ENCODE results near the gene GID8.
"Not testable (repeated sequence)": the region's sequence is repeated elsewhere in the genome, so short reads cannot be mapped to it uniquely, and the experiment has no call there.

GID8 gene

DNA sequence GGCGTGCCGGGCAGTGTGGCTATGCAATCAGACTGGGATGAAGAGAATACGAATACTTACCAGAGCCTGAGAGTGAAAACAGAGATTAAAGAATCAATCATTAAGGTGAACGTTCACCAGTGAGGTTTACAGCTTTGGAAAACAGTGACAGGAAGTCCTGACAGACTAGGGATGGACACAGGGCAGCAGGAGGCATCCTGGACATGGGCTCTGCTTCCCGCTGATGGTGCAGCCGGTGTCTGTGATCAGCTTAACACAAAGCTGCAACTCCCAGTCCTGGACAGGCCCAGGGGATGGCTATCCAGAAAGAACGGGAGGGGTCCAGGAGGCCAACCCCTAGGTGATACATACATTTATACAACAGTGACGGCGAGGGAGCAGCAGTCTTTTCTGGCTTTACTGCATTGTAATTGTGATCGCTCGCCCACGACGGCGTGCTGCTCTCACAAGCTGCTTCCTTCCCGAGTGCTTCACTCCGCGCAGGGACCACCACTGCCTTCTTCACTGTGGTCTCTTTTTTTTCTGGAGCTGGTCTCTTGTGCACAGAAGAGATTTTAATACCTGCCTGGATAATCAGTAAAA lies 32.3 kb upstream of the GID8 start:
- no peak for FAIRE-seq

DNA sequence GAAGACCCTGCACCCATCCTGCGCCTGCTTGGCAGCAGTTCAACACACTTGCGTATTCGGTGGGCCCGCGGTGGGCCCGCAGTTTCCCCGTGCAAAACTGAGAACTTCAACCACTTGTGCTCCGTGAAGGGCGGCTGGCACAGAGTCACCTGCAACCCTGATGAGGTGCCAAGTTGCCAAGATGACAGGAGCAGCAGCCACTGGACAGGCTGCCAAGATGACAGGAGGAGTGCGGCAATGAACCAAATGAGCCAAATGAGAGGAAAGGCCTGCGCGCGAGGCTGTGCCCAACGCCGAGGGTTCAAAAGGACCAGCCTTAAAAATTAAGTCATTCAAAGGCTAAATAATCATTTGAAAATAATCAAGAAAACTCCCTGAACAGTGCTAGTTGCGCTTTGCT lies 31.7 kb upstream of the GID8 start:
- no peak for FAIRE-seq

DNA sequence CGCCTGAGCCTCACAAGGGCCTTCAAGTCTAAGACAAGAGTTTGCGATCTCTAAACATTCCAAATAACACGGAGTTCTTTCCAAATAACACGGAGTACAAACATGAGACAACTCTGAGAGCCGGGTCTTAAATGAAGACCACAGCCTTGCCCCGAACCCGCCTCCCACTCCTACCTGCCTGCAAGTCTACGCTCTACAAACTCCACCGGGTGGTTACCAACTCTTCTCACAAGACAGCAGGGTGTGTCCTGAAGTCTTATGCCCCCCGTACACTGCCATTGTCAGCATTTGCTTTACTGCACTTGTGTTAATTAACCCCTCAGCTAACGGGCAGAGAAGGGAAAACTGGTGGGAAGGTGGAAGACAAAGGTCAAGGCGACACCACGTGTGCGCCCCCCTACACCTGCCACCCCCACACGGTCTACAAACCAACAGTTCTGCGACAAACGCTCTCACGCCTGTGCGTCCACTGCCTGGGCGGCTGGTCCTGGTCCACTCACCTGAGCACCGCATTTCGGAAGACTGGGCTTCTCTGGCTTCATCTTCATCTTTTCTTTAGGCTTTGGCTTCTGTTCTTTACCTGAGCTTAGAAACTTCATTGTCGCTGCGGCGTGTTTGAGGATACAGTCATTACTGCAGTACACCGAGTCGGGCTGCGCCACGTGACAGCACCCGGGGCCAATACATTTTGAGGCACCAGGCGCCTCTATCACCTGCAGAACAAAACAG lies 31.1 kb upstream of the GID8 start:
- FAIRE-seq = no peak

GRCh38 chr20:62907384-62908317 lies 30.3 kb upstream of the GID8 start:
- FAIRE-seq = no peak

GRCh38 chr20:62908971-62909791 lies 28.8 kb upstream of the GID8 start:
- FAIRE-seq = no peak

DNA sequence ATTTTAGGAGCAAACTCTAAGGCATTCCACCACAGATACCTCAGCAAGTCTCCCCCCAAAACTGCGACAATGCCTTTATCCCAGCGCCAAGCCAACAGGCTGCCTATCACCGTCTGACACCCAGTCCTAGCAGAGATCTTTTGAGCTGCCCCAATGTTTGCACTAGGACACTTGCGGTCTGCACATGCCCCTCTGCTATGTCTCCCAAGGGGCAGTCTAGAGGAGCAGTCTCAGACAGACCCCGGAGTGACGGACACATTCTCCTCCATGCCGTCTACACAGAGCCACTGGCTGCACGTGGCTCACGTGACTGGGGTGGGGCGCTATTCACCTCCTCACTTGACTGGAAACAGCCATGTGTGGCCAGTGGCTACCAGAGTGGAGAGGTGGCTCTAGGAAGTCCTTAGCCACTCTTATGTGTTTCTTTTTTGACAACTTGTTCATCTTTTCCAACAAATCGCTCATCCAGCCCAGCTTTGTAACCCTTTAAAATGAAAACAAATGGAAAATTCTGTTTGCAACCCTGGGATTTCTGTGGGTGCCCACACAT lies 27.7 kb upstream of the GID8 start:
- no peak for FAIRE-seq

DNA sequence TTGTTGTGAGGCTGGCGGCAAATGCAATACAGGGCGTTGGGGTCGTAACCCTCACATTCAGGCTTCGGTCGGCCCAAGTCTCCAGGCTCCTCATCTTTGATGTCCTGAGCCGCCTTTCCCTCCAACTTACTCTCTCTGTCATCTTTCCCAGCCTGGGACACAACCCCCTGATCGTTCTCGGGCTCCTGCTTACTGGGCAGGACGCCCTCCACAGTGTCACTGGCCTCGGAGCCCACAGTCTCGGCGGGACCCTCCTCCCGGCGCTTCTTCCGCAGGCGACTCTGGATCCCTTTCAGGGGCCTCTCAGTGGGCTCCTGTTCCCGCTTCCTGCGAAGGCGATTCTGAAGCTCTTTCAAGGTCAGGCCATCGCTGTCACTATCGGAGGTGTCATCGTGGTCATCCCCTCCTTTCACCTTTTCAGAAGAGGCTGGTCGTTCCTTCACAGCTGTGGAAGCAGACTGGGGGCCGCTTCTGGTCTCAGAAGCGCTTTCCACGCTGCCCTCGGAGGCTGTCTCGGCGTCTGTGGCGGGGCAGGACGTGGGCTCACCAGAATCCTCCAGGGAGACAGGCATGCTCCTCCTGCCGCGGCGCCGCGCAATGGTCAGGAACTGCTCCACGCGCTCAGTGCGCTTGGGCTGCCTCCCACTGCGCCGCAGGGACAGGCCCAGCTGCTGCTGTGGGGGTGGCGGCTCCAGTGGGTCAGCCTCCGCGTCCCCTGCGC lies 27.0 kb upstream of the GID8 start:
- no peak for FAIRE-seq

DNA sequence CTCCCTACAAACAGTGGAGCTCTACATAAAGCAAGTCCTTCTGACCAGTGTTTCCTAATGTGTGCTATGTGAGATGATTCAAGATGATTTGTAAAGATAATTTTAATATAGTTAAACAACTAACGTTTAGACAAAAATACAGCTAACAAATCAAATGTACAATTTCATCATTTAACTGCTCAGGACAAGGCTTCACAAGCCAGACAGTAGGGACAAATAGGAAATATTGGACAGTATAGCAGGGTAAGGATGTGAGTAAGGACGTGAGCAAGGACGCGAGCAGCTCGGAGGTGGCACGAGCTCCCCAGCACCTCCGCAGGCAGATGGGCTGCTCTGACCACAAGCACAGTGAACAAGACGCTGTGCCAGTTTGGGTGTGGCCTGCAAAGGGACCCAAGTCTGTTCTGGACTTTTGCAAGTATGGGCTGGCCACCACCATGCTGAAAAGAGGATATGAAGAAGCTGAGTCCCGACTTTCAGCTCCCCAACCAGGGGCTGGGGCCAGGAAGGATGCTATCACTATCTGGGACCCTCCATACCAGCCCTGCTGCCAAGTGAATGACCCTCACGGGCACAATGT lies 26.2 kb upstream of the GID8 start:
- FAIRE-seq = no peak

DNA sequence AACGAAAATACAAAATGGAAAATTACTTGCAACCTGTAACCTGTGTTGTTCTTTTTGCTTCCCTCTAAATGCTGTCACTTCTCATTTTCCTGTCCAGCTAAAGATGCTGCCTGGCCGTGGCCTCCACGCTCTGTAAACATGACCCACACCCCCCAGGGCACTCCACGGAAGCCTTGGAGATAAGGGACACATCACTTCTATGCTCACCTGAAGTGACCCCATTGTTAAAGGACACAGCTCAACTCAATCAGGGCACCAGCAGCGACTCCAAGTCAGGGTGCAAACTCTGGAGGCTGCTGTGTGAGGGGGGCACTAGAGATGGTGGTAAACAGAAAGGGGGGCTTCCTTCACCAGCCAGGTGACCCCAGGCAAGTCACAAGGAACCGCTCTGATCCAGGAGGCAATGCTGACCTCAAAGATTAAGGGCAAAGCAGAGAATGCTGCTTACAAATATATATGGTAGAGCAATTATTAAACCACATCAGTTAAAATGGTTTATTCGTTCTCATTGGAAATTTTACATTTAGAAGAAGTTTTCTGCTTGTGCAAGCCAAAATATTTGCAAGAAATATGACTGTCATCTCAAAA lies 24.8 kb upstream of the GID8 start:
- no peak for FAIRE-seq

DNA sequence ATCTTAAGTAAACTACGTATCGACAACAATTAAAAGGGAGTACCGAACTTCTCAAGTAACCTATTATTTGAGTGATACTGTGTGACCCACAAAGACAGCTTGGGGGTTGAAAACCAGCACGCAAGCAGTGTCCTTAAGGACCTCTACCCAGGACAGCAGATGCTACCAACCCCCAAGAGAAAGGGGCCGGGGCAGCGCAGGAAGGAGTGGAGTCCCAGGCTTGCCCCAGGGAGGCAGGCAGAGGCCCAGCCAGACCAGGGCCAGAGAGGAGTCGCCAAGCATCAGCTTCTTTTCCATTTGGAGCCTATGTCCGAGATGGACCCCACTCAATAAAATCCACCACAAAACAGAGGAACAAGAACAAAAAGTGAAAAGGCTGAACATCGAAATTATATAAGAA lies 23.5 kb upstream of the GID8 start:
- FAIRE-seq = no peak

DNA sequence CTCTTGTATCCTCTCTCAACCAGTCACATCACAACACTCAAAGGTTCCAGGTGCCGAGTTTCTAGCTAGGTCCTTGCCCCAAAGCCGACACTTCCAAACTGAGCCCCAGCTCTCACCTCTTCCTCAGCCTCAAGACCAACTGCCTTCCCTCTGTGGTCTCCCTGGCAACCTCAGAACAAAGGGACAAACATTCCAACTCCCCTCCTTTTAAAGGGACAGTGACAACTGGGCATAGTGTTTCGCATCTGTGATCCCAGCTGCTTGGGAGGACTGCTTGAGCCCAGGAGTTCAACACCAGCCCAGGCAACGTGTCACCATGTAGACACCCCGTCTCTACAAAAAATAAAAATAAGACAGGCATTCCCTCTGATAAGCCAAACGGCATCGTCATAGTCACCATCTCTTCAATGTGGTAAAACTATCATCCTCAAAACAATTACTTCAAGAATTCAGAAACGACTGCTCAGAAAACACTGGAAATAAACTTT lies 22.9 kb upstream of the GID8 start:
- FAIRE-seq = no peak

DNA sequence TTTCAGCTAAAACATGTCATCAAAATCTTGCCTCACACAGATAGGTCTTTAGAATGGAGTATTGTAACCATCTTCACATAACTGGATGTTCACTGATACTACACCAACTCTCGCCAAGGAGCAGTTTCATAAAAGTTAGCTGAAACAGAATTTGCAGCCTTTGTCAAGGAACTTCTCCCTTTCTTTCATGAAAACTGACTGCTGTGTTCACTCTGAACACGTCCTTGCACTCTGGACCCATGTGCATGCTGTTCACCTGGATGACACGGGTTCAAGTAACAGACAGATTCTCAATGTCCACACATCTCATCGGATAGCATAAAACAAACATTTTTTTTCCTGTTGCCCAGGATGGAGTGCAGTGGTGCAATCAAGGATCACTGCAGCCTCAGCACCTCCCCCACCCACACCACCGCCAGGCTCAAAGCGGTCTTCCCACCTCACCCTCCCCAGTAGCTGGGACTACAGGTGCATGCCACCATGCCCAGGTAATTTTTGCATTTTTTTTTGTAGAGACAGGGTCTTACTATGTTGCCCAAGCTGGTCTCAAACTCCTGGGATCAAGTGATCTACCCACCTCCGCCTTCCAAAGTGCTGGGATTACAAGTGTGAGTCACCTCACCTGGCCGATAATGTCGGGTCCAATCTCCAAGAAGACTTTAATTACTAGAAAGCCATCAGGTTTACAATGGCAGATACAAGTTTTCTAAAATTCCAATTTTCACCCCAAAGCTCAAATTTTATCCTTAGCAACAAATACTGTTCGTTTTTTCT lies 21.1 kb upstream of the GID8 start:
- no peak for FAIRE-seq

DNA sequence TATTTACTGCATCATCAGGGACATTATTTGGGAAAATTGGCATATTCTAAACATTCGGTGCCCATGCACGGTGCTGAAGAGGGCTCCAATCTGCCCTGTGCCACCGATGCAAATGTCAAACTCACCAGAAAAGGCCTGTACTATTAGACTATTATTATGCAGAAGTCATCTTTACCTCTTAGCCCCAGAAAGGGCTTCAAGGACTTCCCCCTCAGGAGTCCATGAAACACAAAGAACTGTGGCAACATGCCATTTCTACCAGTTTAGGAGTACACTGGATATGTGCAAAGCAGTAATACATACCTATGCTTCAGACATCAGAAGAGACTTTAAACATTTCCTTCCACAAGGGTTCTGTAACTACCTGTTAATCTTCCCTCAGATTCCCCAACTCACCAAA lies 20.2 kb upstream of the GID8 start:
- no peak for FAIRE-seq

DNA sequence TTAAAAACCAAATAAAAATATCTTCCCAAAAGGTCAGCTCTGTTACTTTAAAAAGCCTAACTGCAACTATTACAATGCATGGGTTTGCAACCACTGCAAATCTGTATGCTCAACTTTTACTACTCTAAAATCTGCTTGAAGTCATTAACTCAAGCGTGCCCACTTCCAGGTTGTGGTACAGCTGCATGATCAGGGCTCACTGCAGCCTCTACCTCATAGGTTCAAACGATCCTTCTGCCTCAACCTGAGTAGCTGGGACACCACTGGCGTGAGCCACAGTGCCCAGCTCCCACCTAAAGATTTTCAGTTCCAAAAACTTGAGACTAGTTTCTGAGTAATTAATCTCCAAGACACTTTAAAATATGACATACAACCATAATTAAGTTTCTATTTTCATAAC lies 19.8 kb upstream of the GID8 start:
- FAIRE-seq = no peak

DNA sequence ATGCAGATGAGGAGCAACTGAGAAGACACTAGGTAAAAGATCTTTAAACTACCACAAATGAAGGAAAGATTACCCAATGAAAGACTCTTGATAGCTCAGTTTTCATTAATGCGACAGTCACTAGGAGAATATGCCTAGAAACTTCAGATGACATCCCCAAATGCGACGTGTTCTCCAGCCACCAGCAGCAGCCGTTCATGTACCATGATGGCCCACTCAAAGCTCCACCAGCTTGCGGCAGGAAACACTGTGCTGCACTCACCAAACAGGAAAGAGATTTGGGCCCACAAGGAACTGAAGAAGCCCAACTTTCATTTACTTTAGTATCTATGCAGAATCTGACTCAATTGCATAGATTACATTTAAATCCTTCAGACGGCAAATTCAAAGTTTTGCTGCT lies 19.1 kb upstream of the GID8 start:
- no peak for FAIRE-seq

- FAIRE-seq = no peak
Measured at GRCh38 chr20:62920039-62920645, 17.8 kb upstream of the GID8 start.

DNA sequence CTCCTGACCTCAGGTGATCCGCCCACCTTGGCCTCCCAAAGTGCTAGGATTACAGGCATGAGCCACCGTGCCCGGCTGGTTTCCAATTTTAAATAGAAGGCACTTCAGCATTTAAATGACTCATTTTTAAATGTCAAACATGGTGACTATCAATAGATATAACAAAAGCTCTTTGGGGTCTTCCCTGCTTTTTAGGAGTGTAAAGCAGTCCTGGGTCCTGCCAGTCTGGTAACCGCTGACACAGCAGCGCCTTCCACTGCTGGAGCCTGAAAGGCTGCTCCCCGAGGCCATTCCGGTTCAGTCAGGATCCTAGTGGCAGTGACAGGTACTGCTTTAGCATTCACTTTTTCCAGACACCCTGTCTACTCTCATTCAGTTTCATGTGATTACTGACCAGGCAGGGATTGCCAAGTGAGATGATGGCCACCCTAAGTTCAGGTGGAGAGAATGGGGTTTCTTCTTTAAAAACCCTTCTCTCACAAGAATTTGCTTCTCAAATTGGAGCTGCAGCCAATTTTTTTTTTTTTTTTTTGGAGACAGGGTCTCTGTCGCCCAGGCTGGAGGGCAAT lies 16.7 kb upstream of the GID8 start:
- FAIRE-seq = no peak

DNA sequence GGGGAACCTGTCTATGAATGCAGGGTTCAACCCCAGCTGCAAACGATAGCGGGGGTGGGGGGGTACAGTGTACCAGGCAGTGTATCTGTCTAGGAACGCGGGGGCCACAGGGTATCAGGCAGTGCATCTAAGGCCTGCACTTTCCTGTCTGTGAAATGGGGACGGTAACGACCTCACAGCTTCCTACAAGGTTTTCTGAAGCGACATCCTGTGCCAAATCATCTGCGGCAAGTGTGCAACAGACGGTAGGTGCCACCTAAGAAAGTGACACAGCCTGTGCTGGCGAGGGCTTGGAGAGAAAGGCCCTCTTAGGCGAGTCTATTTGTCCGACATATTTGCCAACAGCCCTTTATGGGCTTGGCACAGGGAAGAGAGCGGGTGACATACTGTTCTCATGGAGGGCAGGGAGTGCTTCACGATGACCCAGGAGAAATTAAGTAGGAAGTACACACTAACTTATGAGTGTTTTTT lies 15.5 kb upstream of the GID8 start:
- FAIRE-seq = no peak

DNA sequence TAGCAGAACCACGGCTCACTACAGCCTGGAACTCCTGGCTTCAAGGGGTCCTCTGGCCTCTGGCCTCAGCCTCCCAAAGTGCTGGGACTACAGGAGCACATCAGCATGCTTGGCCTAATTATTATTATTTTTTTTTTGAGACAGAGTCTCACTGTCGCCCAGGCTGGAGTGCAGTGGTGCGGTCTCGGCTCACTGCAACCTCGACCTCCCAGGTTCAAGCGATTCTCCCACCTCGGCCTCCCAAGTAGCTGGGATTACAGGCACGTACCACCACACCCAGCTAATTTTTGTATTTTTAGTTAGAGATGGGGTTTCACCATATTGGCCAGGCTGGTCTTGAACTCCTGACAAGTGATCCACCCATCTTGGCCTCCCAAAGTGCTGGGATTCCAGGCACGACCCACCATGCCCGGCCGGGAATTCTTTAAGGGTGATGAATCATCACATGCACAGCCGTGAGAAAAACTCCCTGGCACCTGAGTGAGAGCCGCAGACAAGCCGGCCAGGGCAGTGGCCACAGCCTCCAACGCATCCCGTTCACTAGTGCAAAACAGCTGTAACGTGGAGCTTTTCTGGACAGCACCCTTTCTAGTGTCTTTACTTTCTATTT lies 14.8 kb upstream of the GID8 start:
- not testable (repeated sequence) for FAIRE-seq

Measured in colon (tissue), 2 donors.